ENCODE results near the gene KSR2. TPM values are rescaled to one million over a fixed set of nuclear protein-coding genes. Genes with fewer than 3 reads are reported as not detected.
A peak's percentile ranks its signal among the peaks of the same experiment; 100 is the strongest.
"Not testable (repeated sequence)": the region's sequence is repeated elsewhere in the genome, so short reads cannot be mapped to it uniquely, and the experiment has no call there.

The KSR2 gene
- total RNA-seq, 2 donors from 2014 or later = 0.02 to 0.04 TPM

DNA sequence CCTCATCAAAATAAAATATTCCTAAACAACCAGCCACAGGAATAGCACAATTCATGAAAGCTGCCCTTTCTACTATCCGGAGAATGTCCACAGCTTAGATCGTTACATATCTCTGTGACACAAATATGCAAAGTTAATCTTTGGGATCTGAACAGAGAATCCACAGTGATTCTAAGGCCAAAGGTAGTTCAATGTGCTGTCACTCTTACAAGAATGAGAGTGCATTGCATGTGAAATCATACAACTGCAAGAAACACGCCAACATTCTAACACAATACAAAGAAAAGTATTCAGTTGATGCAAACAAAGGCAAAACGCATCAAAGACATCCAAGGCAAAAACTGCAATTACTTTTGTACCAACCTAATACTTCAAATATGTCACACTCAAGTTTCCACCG lies 60.4 kb downstream of the KSR2 start:
- Mint-ChIP-seq H3K9me3 (peaks cover 8 to 18% of the 10 kb centered on the region in 2 donors), H3K36me3 (peaks cover 0 to 8% of the 10 kb centered on the region in 2 donors), H3K27ac (no peak overlapping the region)
- no peak for ATAC-seq
- DNase-seq (ENCODE audit: low spot score in 2 of 2) = no peak

DNA sequence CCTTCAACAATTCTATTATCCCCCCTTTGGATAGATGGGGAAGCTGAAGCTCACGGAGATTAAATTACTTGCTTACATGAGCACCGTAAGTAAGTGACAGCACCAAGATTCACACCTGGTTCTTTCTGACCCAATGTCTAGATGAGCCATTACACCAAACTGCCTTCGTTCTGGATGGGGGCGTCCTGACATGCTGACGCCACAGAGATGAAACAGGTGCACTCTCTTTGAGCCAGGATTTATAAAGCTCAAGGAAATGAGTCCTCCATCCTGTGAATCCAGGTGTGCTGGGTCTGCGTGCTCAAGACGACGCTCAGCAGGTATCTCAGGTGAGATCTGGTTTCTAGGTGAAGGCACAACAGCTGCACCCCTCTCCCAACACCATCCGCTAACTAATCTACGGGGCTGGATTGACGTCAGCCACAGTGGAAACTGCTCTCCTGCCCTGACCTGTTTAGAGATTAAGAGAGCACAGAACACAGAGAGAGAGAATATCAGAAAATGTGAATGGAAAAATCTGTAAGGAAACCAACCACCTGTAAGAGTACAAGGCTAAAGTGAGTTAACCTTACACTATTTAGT lies 61.6 kb downstream of the KSR2 start:
- ATAC-seq (no peak), DNase-seq (ENCODE audit: low spot score in 2 of 2) (no peak)
- Mint-ChIP-seq H3K36me3 (peaks cover 0 to 8% of the 10 kb centered on the region in 2 donors), H3K27ac (no peak overlapping the region), H3K9me3 (peaks cover 8 to 15% of the 10 kb centered on the region in 2 donors)

DNA sequence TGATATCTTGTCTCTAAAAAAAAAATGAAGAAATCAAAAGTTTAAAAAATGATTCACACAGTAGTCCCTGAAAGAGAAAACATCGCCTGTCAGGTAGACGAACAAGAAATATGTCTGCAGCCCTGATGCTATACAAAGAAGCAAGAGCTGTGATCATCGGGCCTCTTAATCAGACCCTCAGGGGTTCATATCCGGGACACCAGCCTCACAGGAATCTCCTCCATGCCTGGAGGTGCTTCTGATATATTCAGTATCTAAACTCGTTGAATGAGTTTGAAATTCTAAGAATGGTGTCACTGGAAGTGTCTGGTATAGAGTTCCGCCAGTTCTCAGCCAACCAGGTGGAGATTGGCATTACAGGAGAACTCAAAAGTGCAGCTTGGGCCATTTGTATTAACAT lies 64.7 kb downstream of the KSR2 start:
- Mint-ChIP-seq H3K9me3 (no peaks in the 10 kb centered on the region), H3K36me3 (no peaks in the 10 kb centered on the region), H3K27ac (no peak overlapping the region)
- DNase-seq (ENCODE audit: low spot score in 2 of 2) (no peak), ATAC-seq (no peak)

DNA sequence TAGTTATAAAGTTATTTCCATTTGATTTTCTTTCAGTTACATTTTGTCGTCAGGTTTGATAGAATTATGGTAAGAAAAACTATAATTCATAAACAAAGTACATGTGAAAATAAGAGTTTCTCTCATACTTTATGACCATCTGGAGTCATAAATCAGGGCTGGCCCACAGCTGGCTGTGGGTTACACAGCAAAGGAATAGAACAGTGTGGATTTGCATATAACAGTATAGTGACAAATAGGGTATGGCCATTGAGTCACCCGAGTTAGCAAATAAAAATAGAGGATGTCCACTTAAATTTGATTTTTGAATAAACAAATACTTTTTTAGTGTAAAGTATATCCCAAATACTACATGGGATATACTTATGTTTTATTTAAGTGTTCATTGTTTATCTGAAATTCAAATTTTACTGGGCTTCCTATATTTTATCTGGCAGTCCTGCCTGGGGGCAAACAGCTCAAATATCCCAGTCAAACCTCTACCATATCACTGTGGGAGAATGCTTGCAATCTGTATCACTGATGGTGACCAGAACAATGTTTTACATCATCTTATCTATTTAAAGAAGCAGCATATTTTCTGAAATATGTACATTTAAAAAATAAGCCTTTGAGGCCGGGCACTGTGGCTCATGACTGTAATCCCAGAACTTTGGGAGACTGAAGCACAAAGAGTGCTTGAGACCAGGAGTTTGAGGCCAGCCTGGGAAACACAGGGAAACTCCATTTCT lies 65.5 kb downstream of the KSR2 start:
- DNase-seq (ENCODE audit: low spot score in 2 of 2) (no peak), ATAC-seq (no peak)
- Mint-ChIP-seq H3K36me3 (no peaks in the 10 kb centered on the region), H3K27ac (no peak overlapping the region), H3K9me3 (no peaks in the 10 kb centered on the region)

DNA sequence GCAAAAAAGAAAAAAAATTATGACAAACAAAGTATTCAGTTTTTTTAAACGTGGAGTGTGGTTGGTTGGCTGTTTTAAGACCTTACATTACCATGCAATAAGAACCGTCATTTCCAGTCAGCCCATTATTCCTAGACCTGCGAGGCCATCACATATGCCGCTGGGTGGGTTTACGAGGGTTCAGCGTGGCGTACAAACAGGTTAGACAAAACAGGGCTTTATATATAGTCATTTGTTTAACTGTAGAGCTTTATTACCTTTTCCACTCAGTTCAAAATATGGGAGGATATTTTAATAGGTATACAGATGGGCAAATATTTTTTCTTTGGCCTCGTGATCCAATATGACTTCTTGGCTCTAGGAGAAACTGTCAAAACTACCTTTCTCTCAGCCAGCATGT lies 67.2 kb downstream of the KSR2 start:
- Mint-ChIP-seq H3K9me3 (no peaks in the 10 kb centered on the region), H3K36me3 (no peaks in the 10 kb centered on the region), H3K27ac (no peak overlapping the region)
- DNase-seq (ENCODE audit: low spot score in 2 of 2) (no peak), ATAC-seq (no peak)

DNA sequence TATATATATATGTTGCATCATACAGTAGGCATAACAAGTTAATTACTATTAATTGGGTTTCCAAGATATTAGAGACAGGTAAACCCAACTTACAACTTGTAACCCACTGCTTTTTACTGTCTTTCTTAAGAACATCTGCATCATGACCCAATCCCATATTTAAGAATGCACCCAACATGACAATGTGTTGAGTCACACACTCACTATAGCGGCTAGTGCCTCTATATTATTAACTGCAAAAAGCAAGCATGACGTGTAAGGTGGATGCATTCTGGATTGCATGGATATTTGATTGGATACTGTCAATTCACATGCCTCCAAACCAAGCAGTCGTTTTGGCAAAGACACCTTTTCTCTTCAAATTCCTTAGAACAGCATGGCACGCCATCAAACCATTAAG lies 68.2 kb downstream of the KSR2 start:
- no peak for DNase-seq (ENCODE audit: low spot score in 2 of 2)
- ATAC-seq = no peak
- Mint-ChIP-seq H3K36me3 (no peaks in the 10 kb centered on the region), H3K27ac (no peak overlapping the region), H3K9me3 (no peaks in the 10 kb centered on the region)

DNA sequence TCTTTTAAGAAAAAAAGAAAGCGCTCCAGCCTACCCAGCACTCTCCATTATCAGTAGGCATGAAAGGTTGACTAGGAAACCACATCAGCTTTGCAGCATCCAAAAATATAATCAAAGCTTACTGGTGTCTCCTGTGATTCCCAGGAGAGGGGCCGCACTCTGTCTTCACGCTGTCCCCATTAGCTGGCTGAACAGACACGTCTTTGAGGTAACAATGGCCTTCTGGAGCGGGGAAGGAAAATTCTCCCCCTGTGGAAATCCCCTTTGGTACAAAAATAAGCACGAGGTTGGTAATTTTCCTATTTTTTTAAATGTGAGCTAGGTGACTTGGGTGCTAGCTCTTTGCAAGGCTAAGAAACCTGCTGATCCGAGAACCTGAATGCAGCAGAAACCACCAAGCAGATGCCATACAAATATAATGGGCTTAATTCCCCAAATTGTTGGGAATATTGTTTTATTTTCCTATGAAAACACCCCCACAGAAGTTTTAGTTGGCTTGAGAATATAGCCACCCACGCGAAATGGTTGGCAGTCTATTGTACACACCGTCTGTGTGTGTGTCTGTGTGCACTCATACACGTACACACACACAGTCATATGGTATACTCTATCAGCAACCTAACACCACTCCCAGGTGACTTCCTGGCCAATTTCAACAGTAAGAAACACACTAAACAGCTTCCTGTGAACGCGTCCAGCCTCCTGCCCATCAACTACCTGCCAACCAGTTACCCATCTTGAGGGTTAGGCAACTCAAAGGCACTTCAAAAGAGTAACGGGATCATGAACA lies 71.2 kb downstream of the KSR2 start:
- H3K27ac Mint-ChIP-seq = no peak overlapping the region
- H3K9me3 Mint-ChIP-seq = no peaks in the 10 kb centered on the region
- H3K36me3 Mint-ChIP-seq = peaks cover 0 to 6% of the 10 kb centered on the region in 2 donors
- no peak for DNase-seq (ENCODE audit: low spot score in 2 of 2)
- ATAC-seq = no peak

DNA sequence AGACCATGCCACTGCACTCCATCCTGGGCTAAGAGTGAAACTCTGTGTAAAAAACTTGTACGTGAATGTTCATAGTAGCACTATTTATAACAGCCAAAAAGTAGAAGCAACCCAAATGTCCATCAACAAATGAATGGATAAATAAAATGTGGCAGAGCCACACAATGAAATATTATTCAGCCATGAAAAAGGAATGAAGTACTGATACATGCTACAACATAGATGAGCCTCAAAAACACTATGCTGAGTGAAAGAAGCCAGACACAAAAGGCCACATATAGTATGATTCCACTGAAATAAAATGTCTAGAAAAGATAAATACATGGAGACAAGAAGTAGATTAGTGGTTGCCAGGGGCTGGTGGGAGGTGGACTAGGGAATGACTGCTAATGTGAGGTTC lies 72.8 kb downstream of the KSR2 start:
- no peak for ATAC-seq
- H3K36me3 Mint-ChIP-seq = peaks cover 0 to 6% of the 10 kb centered on the region in 2 donors
- H3K27ac Mint-ChIP-seq = no peak overlapping the region
- no peaks in the 10 kb centered on the region for H3K9me3 Mint-ChIP-seq
- no peak for DNase-seq (ENCODE audit: low spot score in 2 of 2)

DNA sequence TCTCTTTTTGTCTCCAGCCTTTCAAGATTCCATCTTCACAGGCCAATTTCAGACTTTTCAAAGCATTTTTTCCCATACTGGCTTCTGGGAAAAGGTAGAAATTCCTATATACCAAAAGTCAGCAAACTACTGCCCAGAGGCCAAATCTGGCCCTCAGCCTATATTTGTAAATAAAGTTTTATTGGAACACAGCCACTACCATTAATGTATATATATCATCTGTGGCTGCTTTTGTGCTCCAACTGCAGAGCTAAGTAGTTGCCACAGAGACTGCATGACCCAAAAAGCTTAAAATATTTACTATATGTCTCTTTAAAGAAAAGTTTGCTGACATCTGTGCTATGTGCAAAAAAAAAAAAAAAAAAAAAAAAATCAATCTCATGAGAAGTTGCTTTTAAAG lies 76.3 kb downstream of the KSR2 start:
- peak overlapping the region in 1 of 2 donors; percentile 33 for H3K27ac Mint-ChIP-seq
- H3K36me3 Mint-ChIP-seq = peaks cover 0 to 6% of the 10 kb centered on the region in 2 donors
- no peaks in the 10 kb centered on the region for H3K9me3 Mint-ChIP-seq
- no peak for ATAC-seq
- no peak for DNase-seq (ENCODE audit: low spot score in 2 of 2)

DNA sequence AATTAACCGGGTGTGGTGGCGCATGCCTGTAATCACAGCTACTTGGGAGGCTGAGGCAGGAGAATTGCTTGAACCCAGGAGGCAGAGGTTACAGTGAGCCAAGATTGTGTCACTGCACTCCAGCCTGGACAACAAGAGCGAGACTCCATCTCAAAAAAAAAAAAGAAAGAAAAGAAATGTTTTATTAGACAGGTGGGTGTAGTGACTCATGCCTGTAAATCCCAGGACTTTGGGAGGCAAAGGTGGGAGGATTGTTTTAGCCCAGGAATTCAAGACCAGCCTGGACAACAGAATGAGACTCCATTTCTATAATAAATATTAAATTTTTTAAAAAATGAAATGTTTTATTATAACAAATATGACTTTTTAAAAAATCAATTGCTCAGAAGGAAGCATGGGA lies 77.5 kb downstream of the KSR2 start:
- H3K36me3 Mint-ChIP-seq; ATAC-seq; H3K27ac Mint-ChIP-seq; H3K9me3 Mint-ChIP-seq; DNase-seq (ENCODE audit: low spot score in 2 of 2): not testable (repeated sequence)

DNA sequence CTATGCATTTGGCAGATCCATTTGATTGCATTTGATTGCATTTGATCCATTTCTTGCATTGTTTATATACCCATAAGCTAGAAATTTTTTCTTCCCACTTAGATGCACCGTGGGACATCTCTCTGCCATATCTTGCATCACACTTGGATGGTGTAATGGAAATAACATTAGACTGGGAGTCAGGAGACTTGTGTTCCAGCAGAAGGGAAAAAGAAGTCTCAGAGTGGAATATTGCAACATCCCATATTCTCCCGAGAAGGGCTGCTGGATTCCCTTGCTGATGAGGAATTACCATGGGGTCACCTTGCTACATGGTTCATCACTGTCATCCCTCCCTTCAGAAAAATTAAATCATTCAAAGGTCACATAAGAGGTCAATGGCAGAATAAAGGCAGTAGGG lies 78.1 kb downstream of the KSR2 start:
- Mint-ChIP-seq H3K36me3 (peaks cover 0 to 6% of the 10 kb centered on the region in 2 donors), H3K27ac (no peak overlapping the region), H3K9me3 (no peaks in the 10 kb centered on the region)
- ATAC-seq = no peak
- no peak for DNase-seq (ENCODE audit: low spot score in 2 of 2)

DNA sequence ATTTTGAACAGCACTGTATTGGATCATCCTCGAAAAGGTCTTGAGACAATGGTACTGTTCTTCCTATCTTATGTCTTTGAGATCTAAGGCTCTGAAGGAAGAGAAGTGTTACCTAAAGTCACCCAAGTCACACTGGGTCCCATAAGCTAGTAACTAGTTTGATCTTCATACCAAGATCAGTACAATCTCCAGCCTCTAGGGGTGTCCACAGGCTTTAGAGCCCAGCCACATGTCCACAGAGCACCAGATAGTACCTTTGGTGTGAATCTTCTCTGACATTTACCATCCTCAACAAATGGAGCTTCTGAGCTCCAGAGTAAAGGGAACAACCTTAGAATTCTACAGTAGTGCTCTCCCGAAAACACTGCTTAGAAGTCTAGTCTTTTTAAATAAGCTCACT lies 78.7 kb downstream of the KSR2 start:
- ATAC-seq (no peak), DNase-seq (ENCODE audit: low spot score in 2 of 2) (no peak)
- no peak overlapping the region for H3K27ac Mint-ChIP-seq
- no peaks in the 10 kb centered on the region for H3K9me3 Mint-ChIP-seq
- peaks cover 0 to 6% of the 10 kb centered on the region in 2 donors for H3K36me3 Mint-ChIP-seq

DNA sequence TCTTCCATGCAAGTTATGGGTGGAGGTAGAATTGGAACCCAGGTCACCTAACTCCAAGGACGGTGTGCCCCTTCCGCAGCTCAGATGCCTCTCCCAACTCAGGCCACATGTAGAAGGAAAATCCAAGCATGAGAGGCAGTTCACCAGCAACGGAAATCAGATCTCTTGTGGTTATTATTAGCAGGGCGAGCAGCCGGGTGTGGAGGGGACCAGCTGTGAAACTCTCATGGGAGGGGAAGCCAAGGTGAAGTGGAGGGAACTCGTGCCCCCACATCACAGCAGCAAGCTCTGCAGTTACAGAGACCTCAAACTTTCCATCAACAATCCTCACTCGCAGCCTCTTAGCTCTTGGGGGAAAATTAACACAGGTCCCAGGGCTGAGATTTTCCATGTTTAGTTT lies 79.7 kb downstream of the KSR2 start:
- peaks cover 0 to 6% of the 10 kb centered on the region in 2 donors for H3K36me3 Mint-ChIP-seq
- H3K27ac Mint-ChIP-seq = no peak overlapping the region
- ATAC-seq = no peak
- no peak for DNase-seq (ENCODE audit: low spot score in 2 of 2)
- no peaks in the 10 kb centered on the region for H3K9me3 Mint-ChIP-seq

DNA sequence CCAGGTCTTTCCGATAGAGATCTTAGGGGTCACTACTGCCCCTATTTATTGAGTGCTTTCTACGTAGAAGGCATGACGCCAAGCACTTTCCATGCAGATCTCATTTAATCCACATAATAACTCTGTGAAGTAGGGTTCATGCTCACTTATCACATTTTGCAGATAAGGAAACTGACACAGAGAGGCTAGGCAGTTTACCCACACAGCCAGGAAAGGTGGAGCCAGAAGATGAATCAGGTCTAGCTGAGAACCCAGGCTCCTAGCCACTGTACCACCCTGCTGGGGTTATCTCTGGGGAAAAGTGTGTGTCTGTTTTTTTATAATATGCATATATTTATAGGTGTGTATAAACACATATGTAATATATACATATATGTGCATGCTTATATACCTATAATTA lies 83.6 kb downstream of the KSR2 start:
- Mint-ChIP-seq H3K27ac (no peak overlapping the region), H3K9me3 (peaks cover 8% of the 10 kb centered on the region in 2 donors), H3K36me3 (no peaks in the 10 kb centered on the region)
- ATAC-seq (no peak), DNase-seq (ENCODE audit: low spot score in 2 of 2) (no peak)

DNA sequence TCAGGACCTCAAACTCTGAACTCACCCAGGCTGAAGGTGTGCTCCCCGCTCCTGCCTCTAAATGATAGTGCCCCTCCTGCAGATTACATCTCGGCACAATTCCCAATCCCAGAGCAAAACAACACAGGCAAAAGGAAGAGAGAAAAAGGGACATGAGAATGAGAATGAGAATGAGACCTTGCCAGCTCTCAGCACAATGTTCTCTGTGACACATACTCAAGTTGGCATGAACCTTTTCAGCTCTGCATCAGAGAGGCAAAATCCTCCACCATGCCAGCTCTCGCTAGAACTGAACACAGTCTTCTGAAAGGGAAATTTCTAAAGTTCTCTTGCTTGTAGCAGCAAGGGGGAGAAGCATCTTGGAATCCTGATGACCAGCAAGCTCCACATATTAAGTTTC lies 84.6 kb downstream of the KSR2 start:
- Mint-ChIP-seq H3K36me3 (no peaks in the 10 kb centered on the region), H3K27ac (no peak overlapping the region), H3K9me3 (peaks cover 8% of the 10 kb centered on the region in 2 donors)
- DNase-seq (ENCODE audit: low spot score in 2 of 2) = no peak
- no peak for ATAC-seq

DNA sequence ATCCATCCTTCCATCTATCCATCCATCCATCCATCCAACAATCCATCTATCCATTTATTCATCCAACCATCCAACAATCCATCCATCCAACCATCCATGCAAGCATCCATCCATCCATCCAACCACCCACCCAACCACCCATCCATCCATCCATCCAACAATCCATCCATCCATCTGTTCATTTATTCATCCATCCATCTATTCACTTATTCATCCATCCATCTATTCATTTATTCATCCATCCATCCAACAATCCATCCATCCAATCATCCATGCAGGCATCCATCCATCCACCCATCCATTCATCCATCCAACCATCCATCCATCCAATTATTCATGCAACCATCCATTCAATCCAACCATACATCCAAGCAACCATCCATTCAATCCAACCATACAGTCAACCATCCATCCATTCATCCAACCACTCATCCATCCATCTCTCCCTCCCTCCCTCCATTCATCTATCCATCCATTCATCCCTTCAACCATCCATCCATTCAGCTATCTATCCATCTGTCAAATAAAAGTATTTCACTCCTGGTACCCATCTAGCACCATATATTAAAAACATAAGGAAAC lies 86.1 kb downstream of the KSR2 start:
- DNase-seq (ENCODE audit: low spot score in 2 of 2) (no peak), ATAC-seq (no peak)
- Mint-ChIP-seq H3K27ac (no peak overlapping the region), H3K36me3 (no peaks in the 10 kb centered on the region), H3K9me3 (peaks cover 8% of the 10 kb centered on the region in 2 donors)

DNA sequence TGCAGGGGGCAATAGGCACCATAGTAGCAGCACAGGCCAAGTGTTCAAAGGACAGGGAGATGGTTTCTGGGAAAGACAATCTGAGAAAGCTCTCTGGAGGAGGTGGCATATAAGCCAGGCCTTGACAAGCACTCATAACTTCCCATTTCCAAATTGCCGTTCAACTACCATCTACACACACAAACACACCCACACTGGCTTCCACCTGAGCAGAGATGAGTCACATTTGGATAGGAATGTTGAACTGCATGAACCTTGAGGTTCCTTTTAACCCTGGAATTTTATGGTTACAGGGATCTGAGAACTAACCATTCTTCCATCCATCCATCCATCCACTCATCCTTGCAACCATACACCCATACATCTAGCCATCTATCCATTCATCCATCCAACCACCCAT lies 86.6 kb downstream of the KSR2 start:
- H3K27ac Mint-ChIP-seq = no peak overlapping the region
- H3K9me3 Mint-ChIP-seq = peaks cover 8% of the 10 kb centered on the region in 2 donors
- DNase-seq (ENCODE audit: low spot score in 2 of 2) (no peak), ATAC-seq (no peak)
- H3K36me3 Mint-ChIP-seq = no peaks in the 10 kb centered on the region
